GM18907 (cell line): ENCODE data around the gene UQCRHL.

Experiments
- ATAC-seq: cut with Tn5 transposase; IDR thresholded peaks from one replicate; pipeline ENCODE4 v1.9.1; 2021; ENCODE audit warnings: mild to moderate bottlenecking, moderate library complexity; ENCODE audit not compliant: unreplicated experiment

Gene UQCRHL

GRCh38 chr1:15758953-15759661, 48.3 kb downstream of the UQCRHL start:
- no peak for ATAC-seq

DNA sequence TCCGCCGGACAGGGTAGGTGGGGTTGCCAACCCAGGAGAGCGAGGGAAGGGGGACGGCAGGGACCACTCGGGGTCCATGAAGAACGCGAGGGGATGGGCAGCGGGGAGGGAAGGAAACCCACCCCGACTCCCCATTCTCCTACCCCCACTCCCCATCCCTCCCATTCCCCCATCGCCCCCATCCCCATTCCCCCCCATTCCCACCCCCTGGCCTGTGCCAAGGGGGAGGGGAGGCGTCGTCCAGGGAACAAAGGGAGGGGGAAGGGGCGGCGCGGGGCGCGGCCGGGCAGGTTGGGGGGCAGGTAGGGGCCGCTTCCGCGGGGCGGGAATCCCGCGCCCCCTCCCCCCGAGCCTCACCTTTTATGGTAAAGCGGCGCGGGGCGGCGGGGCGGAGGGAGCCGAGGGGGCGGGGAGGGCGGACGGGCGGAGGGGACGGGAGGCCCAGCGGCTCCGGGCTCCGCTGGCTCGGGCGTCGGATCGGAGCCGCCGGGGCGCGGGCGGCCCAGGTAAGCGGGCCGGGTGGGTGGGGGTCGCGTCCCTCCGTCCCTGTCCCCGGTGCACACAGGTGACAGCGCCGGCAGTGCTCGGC, 49.0 kb downstream of the UQCRHL start, which contains the start of gene FBLIM1:
TSS of gene FBLIM1 (plus strand) at position 453 of the 589 bp plus-strand sequence. CDS start 6,189 bp downstream, outside the sequence.
- no peak for ATAC-seq

DNA sequence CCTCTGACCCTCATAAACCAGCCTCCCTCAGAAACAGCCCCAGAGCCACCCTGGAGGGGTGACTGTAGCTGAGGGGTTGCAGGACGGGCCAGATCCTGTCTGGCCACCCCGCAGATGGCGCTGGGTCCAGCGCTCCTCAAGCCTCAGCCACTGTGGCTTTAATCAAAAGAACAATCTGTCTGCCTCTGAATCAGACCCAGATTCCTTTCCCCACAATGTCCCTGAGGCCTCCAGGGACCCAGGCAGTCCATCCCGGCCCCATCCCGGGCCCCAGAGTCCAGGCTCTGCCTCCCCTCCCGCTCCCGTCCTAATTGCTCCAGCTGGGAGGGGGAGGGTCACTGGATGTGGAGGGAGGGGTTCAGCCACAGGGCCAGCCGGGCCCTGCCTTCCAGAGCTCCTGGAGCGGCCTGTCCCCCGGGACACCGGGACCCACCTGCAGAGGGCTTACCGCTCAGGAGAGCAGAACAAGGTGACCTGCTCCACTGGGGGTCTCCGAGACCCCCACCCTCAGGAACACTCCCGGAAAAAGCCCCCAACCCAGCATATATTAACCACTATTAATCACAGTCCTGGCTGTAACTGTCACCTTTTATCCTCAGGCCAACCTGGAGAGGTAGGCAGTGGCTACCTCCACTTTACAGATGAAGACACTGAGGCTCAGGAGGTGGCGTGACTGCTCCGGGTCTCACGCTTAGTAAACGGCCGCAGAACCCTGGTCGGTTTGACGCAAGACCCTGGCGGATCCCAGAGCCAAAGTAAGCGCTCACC, 49.7 kb downstream of the UQCRHL start:
- no peak for ATAC-seq
